Measurements from ENCODE around the gene ANTXR1.

ANTXR1 gene

DNA sequence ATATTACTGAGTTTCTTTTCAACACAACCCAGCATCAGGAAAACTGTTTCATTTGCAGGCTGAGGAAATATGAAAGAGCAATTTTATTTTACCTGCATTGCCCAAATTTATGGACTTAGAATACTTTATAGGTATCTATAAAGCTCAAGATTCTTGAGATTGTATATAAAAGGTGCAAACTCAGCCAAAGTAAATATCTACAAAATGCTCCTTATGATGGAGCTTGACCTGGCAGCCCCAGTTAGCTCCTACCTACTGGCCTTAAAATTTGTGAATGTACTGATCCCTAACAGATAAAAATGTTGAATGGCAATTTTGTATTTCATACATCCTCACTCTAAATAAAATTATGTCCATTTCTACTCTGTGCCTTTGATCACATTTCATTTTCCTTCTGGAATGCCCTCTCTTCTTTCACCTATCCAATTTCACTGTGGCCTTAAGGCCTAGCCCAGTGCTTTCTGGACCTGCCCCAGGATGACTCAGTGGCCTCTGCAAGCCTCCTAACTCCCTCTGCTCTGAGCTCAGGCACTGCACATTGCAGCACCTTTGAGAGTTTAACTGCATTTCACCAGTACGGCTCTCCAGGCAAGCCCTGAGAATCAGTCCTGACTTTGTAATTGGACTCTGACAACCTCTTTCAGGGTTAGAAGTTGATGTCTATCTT, 125.9 kb downstream of the ANTXR1 start:
- no peak for DNase-seq

DNA sequence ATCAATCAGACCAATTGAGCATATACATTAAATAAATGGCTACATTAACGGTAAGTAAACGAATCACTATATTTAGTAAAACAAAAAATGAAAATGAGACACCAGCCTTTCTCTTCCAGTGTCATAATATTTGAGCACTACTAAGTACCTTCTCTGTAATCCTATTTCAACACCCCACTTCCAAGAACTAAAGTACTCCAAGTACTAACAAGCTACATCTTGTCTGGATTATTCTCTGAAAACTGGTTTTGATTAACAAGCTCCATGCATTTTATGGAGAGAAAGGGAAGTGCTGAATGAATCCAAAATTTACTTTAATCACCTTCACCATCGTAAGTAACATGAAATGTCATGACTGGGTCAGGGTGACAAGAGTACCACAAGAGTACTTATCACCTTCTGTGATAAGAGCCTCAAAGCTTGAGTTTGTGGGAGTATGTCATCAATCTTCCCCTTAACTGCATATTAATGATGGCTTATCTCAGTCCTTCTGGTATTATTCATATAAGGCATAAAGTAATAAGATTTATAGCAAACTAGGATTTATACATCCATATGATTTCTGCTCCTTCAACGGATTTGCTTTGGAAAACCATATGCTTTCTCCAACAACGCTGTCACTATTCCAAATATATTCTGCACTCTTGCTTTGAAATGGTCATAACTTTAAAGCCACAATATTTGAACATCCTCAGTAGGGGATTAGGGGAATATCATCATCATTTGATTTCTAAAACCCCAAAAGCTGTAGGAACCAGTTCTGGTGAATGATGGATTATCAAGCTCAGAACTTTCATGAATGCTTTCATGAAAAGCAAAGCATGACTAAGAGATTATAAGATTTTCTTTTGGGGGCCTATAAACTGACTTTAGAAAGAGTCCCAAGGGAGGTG, 127.0 kb downstream of the ANTXR1 start:
- DNase-seq, result no peak

DNA sequence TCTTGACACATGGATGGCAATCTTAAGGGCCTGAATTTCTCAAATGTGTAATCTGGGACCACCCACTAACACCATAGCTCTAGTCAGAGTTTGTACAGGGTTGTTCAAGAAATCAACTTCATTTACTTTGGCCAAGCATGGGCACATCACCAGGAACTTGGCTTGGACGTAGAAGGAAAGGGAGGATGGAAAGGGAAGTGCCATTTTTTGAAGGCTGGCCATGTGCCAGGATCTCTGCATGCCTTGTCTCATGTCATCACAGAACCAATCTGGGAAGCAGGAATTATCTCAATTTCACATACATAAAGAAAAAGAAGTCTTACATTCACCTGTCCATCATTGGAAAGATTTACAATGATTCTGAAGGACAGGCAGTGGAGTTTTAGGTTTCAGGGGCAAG, 128.1 kb downstream of the ANTXR1 start:
- no peak for DNase-seq

DNA sequence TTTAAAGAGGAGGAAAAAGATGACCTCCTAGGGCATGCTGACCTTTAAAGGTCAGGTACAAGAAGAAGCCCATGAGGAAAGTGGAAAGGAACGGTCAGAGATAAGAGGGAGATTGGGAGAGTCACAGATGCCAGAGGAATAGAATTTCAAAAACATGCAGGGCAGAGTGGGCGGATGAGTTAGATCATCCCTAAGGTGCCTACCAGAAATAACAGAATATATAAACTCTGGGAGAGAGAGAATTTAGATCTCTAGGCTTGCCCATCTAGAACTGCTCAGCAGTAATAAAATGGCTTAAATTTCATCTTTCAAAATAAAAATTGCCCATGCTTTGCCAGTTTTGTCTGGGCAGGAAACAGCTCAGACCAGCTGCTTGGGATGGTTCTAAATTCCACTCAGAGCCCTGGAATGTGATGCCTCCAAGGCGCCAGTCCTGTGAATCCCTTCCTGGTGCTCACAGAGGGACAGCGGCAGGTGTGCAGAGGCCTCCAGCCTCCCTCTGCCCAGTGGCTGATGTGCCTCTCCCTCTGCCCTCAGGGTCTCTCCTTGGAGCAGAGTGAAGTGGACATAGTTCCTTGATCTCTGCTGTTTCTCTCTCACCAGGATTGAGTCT, 130.9 kb downstream of the ANTXR1 start:
- no peak for DNase-seq

DNA sequence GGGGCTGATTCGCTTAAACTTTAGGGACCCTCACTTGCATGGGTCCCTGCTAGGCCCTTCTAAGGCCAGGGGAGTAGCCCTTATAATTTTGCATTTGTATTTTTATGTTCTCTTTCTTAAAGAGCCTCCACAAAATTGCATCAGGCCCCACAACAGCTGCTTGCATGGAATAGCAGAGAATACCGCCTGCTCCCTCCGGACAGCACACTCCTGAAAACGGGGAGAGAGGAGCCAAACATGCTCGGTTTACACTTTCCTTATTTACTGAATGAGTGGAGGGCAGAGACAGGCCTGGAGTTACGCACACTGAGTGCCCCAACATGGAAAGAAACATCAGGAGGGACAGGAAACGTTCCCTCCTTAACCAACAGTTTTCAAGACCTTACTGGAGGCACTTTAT, 132.2 kb downstream of the ANTXR1 start:
- DNase-seq, result no peak

DNA sequence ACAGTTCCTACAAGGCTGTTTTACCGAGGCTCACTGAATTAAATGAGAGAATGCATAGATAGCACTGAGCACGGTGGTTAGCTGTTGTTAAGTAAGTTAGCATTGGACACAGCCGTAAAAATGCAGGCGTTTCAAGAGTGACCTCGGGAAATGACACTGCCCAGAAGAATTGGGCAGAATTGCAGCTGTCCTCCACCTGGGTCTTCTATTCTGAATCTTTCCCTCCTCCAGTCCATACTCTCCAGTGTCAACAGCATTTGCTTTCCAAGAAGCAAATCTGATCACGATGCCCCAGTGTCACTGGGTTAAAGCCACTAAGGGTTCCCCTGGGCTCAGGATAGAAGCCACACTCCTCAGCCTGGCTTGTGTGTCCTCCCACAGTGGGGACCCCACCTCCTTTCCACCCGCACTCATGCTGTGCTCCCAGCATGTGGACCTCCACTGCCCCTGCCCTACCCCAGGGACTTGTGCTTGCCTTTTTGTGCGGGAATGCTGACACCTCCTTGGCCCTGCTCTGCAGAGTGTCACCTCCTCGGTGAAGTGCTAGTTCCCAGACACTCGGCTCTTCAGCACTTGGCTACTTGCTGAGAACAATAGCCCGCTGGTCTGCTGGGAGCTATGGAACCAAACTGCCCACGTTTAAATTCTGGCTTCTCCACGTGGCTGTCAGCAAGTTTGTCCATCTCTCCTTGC, 135.0 kb downstream of the ANTXR1 start:
- DNase-seq, result no peak

DNA sequence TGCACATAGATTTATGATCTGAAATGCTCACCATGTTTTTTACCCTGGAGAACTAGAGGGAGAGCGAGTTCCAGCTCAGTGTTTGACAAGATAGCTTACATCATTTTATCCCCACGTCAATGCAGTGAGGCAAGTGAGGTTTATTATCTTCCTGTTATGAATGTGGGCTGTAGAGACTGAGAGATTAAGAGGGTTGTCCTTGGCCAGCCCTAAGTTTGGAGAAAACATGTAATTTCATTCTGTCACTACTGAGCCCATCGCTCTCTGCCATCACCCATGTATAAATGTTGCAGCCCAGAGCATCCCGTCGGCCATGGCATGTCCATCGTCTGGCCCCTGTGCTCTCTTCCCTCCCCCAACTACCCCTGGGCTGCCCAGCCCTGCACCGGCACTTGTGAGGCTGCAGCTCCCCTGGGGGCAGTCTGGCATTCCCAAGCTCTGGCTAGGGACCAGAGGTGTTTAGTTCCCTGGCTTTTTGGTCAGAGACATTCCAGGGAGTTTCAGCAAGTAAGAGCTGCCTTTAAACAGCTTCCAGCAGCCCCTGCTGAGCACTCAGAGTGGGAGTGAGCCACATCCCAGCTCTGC, 136.7 kb downstream of the ANTXR1 start:
- no peak for DNase-seq

DNA sequence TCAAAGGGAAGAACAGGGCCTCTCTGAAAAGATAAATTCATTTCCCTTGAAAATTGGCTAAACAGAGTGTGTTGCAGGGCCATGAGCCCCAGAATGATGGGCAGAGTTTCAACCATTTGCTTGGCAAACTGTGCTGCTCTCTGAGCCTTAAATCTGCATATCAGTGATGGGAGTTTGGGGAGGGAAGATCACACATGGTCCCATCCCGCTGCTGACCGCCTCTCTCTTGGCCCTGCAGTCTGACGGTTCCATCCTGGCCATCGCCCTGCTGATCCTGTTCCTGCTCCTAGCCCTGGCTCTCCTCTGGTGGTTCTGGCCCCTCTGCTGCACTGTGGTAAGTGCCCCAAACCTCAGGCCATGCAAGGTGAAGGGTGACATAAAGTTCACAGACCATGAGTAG, 139.0 kb downstream of the ANTXR1 start:
- DNase-seq, result no peak

DNA sequence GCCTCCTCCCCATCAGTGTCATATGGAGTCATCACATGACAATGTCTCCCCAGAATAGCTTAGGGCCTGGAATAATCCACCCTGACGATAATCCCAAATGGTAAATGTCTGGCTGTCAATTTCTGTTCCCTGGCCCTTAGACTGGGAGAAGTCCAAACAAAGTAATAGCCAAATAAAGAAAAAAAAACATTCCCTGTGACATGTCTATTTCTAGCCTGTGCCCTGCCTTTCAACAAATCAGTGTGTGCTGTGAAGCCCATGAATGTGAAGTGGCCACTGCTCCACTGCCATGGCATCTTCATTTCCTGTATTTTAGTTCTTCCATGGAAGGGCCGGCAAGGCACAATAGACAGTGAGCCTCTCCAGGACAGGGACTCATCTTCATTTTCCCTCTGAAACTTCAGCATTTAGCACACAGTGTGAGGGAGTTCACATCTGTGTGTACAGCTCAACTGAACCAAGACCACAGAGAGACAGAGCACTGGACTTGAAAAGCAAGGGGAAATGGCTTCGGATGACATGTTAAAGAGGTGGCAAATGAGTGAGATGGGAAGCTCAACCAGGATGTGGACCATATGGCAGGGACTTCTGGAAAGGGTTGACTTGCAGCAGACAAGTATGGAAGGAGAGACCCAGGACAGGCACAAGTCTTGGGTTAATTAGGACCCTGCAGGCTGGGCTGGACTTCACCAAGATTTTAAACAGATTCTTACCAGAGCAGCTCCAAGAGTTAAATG, 140.0 kb downstream of the ANTXR1 start:
- DNase-seq, result no peak

DNA sequence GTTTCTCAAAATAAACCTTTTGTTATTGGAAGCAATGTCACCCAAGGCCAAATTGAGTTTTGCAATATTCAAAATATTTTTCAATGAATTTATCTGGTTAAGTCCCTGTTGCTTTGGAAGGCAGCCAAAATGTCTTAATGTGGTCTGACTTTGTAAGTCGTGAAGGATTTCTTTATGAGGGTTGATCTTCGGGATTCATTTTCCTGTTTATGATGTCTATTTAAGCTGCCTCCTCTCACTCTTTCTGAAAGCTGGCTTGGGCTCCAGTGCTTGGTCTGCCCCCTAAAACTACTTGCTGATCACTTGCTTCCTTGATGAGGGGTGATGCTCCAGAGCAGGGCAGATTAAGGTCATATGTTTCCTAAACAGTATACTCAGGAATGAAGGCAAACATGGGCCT, 141.1 kb downstream of the ANTXR1 start:
- DNase-seq, result no peak

DNA sequence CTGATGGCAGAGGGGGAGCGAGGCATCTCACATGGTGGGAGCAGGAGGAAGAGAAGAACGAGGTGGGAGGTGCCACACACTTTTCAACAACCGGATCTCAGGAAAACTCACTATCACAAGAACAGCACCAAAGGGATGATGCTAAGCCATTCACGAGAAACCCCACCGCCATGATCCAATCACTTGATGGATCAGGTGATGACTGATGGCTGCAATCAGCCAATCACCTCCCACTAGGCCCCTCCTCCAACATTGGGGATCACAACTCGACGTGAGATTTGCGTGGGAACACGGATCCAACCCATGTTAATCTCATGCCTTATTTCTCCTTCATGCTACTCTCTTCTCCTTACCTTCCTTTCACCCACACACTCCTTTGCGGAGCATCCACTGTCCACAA, 143.6 kb downstream of the ANTXR1 start:
- DNase-seq, result no peak

DNA sequence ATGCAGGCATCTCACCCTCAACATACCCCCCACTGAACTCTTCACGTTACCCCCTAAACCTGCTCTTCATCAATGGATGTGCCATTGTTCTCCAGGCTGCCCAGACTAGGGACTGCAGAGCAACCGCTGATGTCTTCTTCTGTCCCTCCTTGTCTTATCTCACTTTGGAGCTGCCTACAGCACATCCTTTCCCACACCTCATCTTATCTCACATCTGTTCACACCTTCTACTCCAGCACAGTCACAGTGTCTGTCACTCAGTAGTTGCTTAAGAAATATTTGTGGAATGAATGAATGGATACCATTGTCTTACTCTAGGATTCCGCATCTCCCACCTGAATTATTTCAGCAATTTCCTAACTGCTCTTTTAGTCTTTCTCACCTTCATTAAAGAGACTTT, 144.5 kb downstream of the ANTXR1 start:
- no peak for DNase-seq

DNA sequence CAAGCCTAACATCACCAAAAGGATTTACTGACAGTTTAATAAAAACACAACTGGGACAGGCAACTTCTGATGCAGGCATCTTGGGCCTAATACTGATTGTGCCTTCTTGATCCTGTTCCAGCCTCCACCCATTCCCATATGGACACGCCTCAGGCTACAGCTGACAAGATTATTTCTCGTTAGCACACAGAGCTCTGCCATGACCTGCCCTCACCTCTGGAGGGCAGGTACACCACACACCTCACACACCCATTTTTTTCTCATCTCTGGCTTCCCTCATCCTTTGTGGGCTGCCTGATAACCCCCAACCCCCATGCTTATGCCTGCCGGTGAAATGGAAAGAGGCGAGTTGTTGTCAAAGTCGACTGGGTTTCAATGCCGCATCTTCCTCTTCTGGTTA, 147.0 kb downstream of the ANTXR1 start:
- DNase-seq, result no peak

DNA sequence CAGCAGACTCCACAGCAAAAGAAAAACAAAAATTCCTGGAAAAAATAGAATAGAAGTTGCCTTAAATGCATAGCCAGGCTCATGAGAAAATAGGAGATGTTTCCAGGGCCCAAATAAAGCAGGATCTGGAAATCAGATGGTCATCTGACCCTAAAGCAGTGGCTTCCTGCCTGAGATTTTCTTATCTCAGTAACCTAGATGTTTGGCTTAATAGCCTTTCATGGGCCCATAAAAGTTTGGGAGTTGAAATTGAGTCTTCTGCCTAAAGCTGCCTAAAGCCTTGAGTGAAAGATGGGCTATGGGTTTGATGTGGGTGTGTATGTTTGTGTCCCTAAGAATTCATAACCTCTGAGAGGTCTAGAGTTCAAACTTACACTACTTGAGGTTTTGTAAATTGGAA, 149.1 kb downstream of the ANTXR1 start:
- no peak for DNase-seq

DNA sequence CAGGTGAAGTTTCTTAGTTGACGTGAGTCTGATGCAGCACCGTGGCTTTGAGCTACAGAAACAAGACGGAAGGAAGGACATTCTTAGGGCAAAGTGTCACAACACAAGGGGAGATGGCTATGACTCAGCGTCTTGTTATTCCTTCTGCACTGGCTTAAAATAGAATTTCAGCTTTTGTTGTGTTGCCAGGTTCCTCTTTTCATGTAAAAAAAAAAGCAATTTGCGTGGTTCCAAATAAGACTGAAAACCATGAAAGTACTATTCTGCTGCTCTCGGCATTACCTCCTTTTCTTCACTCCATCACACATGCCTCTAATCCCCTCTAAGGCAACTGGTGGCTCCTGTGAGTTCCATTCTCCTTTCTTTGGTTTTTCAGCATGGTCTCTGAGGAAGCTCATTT, 150.1 kb downstream of the ANTXR1 start:
- DNase-seq, result no peak

DNA sequence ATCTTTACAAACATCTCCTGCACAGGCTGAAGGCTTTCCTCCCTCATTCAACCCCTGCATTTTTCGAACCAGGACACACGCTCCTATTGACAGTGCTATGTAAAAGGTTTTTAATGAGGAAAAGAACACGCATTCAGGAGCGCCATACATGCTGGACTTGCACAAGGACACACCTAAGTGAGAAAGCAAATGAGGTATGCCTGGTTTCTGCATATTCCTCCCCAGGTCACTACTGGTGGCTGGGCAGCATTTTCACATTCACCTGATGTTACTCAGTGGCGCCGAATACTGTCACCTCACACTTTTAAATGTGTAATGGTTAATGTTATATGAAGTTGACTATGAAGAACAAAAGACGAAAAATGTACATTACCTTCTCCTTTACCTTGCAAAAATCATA, 150.6 kb downstream of the ANTXR1 start:
- DNase-seq, result no peak

DNA sequence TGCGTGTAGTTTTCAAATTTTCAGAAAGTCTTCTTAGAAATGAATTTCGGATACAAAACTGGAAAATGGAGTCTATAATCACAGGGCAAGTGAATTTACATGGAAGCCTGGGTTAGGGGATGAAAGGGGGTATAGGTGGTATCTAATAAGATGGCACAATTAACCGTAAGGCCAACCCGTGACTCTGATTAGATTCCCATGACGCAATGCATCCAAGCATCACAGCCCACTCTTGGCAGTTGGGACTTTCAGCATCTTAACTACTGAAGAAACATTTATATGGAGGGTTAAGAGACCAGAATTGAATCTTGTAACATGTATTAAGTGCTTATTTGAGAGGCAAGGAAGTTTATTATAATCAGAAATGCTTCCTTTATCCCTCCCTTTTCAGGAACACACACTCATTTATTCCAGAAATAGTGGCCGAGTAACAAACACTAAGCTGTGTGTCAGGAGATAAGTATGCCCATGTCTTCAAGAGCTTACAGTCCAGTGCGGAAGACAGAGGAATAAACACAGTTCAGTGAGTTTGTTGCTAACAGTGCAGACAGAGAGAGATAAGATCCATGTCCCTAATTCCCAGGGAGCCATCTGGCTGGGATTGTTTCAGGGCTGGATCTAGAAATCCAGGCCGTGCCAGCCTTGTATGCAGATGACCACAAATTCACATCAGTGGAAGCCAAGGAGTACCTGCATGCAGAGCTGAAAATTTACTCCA, 151.2 kb downstream of the ANTXR1 start:
- DNase-seq, result no peak

DNA sequence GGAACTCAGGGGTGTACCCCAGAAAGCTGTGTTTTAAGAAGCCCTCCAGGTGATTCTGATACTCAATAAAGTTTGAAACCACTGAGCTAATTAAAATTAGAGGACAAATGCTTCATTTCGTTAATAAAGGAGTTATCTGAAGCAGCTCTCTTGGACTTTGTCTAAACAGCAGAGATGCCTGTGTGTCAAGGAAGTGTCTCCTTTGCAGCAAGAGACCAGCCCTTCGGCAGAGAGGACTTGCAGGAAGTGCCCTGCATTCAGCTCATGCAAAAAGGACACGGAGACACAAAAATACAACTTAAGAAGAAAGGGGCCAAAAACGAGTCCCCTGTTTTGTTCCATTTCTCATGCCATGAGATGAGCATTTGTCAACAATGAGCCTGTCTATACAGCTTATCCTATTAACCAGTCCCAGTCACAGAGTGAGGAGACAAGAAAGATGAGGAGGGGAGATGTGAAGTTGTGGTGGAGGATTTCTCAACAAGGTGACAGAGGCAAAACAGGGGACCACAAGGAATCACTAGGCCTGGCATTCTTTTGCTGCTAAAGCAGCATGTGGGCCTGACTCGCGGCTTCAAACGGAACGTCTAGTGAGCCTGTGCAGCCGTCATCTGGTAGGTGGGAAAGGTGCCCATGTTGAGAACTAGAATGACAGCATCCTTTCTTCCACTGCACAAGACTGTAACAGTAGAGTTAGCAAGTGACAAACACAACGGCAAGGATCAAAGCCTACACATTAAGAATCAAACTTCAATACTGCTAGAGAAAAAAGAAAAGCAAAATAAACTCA, 152.3 kb downstream of the ANTXR1 start:
- no peak for DNase-seq

DNA sequence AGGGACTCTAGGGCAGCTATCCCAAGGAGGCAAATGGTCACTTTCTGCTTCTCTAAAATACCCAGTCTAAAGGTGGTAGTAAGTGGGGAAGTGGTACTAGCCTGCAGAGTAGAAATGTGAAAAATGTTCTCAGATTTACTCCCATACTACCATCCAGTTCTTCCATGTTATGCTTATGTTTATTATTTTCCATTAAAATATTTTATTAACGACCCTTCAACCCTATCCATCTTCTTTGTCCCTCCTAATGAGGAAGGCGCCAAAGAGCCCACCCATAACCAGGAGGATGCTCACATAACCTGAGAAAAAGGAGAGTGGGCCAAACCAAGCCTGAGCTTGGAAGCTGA, 153.5 kb downstream of the ANTXR1 start:
- no peak for DNase-seq

DNA sequence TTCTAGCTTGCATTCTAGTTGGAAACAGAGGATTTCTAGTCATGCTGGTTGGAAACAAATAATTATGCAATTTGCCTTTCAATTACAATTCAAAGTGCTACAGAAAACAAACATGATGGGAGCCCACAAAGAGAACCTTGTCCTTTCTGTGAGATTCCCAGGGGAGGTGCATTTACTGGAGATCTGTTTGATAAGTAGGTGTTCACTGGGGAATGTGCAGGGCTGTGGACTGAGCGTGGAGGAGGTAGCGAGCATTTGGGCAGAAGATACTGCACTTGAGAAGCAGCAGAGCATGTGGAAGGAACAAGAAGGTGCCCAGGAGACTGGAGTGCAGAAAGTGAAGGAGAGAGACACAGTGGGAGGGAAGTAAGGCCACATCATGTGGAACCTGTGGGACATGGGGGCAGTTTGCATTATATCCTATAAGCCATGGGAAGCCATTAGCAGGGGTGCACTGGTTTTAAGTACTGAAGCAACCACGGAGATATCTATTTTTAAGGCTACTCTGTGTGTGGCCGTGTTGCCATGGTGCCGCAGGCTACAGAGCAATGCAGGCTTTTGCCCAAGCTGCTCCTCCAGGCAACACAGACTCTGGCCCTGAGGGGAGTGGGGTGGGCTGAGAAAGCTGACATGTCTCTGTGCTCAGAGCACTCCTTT, 154.0 kb downstream of the ANTXR1 start:
- no peak for DNase-seq

DNA sequence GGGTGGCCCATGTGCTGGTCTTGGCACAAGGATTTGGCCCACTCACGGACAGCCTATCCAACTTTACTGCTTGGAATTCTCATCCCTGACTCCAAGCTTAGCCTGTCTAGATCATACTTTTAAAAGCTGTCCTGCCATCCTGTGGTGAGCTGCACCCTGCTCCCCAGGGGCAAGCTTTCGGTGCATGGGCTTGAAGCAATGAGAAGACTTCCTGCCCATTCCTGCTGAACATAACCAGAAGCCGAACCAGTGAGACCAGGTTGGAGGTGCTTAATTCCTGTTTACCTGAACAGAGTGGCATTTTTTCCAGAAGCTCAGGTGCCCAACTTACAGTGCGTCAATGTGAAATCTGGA, 154.5 kb downstream of the ANTXR1 start:
- no peak for DNase-seq

Data from NCI-H2029 treated with DMSO at 0.1 percent for 48 hours (cell line).